Measurements from ENCODE around the gene ADGRV1.

GRCh38 chr5:90948969-90949368, 390.4 kb downstream of the ADGRV1 start:
- no peak for TF ChIP-seq HDGF (IDR thresholded peaks at IDR 0.05; ENCODE audit: borderline replicate concordance)
- no peak for TF ChIP-seq SP1 (IDR thresholded peaks at IDR 0.05)
- TF ChIP-seq ZNF384 (IDR thresholded peaks at IDR 0.05): no peak
